ENCODE data around the gene PIK3R5. TPM values are rescaled to one million over a fixed set of nuclear protein-coding genes. Genes with fewer than 3 reads are reported as not detected.

Gene PIK3R5
- total RNA-seq, 1 donor from 2014 or later = 15.1 TPM

DNA sequence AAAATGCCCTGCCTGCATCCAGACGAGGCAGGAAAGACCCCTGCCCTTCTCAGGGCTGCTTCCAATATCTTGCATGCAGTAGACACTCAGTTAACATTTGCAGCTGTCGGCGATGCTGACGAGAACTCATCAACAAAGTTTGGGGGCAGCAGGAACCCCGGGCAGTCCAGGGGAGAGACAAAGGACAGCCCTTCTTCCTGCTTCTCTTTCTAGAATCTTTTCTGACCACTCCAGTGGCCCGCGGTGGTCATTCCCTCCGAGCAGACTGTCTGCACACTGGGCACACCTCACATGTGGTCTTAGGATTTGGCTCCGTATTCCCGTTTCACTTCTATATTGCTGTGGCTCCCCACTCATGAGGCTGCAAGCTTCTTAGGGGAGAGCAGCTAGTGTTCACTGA lies 135.4 kb downstream of the PIK3R5 start:
- no peak for DNase-seq (ENCODE audit: low spot score)
- intact Hi-C loops (cut with DNase I) = no loop called here
- no peak for ATAC-seq

- DNase-seq (ENCODE audit: low spot score) (no peak), ATAC-seq (no peak)
- intact Hi-C loops (cut with DNase I) = no loop called here
Measured at GRCh38 chr17:8829036-8829941, 136.2 kb downstream of the PIK3R5 start.

Other genes starting within 250 kb of the PIK3R5 start
- not detected for gene CCDC42, start 220.9 kb downstream of the PIK3R5 start, total RNA-seq
- gene SPDYE4, start 207.2 kb downstream of the PIK3R5 start, total RNA-seq = not detected
- not detected for gene MFSD6L, start 166.3 kb downstream of the PIK3R5 start, total RNA-seq
- gene PIK3R6, start 98.0 kb downstream of the PIK3R5 start, total RNA-seq = 2.1 TPM
- 22.8 TPM for gene NTN1, start 55.8 kb upstream of the PIK3R5 start, total RNA-seq